Measurements from ENCODE around the gene SHROOM4.

GRCh38 chrX:50644496-50644895 lies 169.5 kb downstream of the SHROOM4 start:
- no peak for TF ChIP-seq POLR2A (IDR thresholded peaks at IDR 0.05)
- no peak for TF ChIP-seq CTCF (IDR thresholded peaks at IDR 0.05)
